HCT116 (cell line): ENCODE measurements around the gene FRY. TPM values are rescaled to one million over a fixed set of nuclear protein-coding genes. Genes with fewer than 3 reads are reported as not detected.

Source experiments
- ATAC-seq: fragments of 200-7000 bp; cut with Tn5 transposase; 2 replicates; pipeline ENCODE4 v1.9.1; 2020; ENCODE audit warnings: mild to moderate bottlenecking, moderate library complexity
- BruUV-seq: library from RNA; stranded (reverse); fragments of 400-500 nt; replicated peaks from 2 replicates; lab custom pipeline; 2021; lab: Mats Ljungman, UMichigan
- CTCF ChIA-PET: fragments of 300-600 bp; sonication (Branson Sonifier 250); formaldehyde crosslinking; loops from one replicate; lab custom pipeline; 2021; ENCODE audit warnings: antibody characterized with exemption; lab: Charles Lee
- POLR2A ChIA-PET: fragments of 300-600, 350-600 bp; sonication (Branson Sonifier 250); formaldehyde crosslinking; loops from one replicate; lab custom pipeline; 2021; ENCODE audit warnings: antibody characterized with exemption; lab: Charles Lee
- RAD21 ChIA-PET, 2 experiments: fragments of 300-600 bp; sonication (Branson Sonifier 250); formaldehyde crosslinking; loops; one replicate each; lab custom pipeline; 2023; ENCODE audit warnings: low total read pairs in 2 of 2; ENCODE audit not compliant: uncharacterized antibody in 2 of 2, unreplicated experiment in 2 of 2, low non-redundant PET in 1 of 2; lab: Charles Lee
- DNase-seq: peaks from one replicate; pipeline ENCODE4 v3.0.0-alpha.2; 2010; ENCODE audit warnings: low read depth, low spot score
- H2AFZ ChIP-seq: fragments of 200-600 bp; shearing (Covaris generic), sonication (generic); 2 replicates; pipeline ENCODE4 v1.6.1; 2017; ENCODE audit warnings: low read depth, mixed run types, mixed read lengths, antibody characterized with exemption, low read length; ENCODE audit not compliant: poor library complexity, severe bottlenecking
- H3K27ac ChIP-seq: 2 replicates; pipeline ENCODE4 v1.5.1; 2012; ENCODE audit warnings: low read depth, low read length
- H3K27me3 ChIP-seq: fragments of 200-600 bp; sonication (generic); 2 replicates; pipeline ENCODE4 v1.6.1; 2016; ENCODE audit warnings: mixed run types, low read length, mixed read lengths; ENCODE audit not compliant: insufficient read depth
- H3K36me3 ChIP-seq, 2 experiments: fragments of 200-500 bp in 1 of 2; fragments of 200-600 bp in 1 of 2; sonication (Bioruptor generic) in 1 of 2; sonication (generic) in 1 of 2; 2 replicates each; pipeline versions ENCODE4 v1.5.1 to v1.6.1; 2014 to 2016; ENCODE audit warnings: low read length in 2 of 2, inconsistent platforms in 1 of 2, mixed read lengths in 1 of 2, mixed run types in 1 of 2; ENCODE audit not compliant: insufficient read depth in 2 of 2, control insufficient read depth in 1 of 2
- H3K4me1 ChIP-seq, 2 experiments: fragments of 200-600 bp in 1 of 2; sonication (generic) in 1 of 2; 2 replicates each; pipeline versions ENCODE4 v1.5.1 to v1.6.1; 2012 to 2017; ENCODE audit warnings: low read length in 2 of 2, inconsistent platforms in 1 of 2, mild to moderate bottlenecking in 1 of 2, mixed read lengths in 1 of 2, mixed run types in 1 of 2, moderate library complexity in 1 of 2; ENCODE audit not compliant: insufficient read depth in 2 of 2, control insufficient read depth in 1 of 2
- H3K4me2 ChIP-seq: fragments of 200-600 bp; sonication (generic); 2 replicates; pipeline ENCODE4 v1.6.1; 2017; ENCODE audit warnings: mixed run types, low read length, mixed read lengths
- H3K4me3 ChIP-seq, 2 experiments: fragments of 200-600 bp in 1 of 2; sonication (generic) in 1 of 2; replicated peaks in 1 of 2; 2 replicates each; pipeline ENCODE4 v1.5.1; 2011 to 2016; ENCODE audit warnings: low read length in 2 of 2, control low read depth in 1 of 2, low read depth in 1 of 2, mild to moderate bottlenecking in 1 of 2, mixed read lengths in 1 of 2, mixed run types in 1 of 2
- H3K79me2 ChIP-seq: fragments of 200-600 bp; sonication (generic); 2 replicates; pipeline ENCODE4 v1.6.1; 2017; ENCODE audit warnings: mild to moderate bottlenecking, mixed run types, low read length, moderate library complexity, mixed read lengths; ENCODE audit not compliant: insufficient read depth
- H3K9ac ChIP-seq: fragments of 200-600 bp; sonication (generic); 2 replicates; pipeline ENCODE4 v1.6.1; 2016; ENCODE audit warnings: low read length, mixed read lengths
- H3K9me2 ChIP-seq: fragments of 200-600 bp; sonication (generic), shearing (Covaris generic); 2 replicates; pipeline ENCODE4 v1.6.1; 2017; ENCODE audit warnings: mixed run types, mild to moderate bottlenecking, moderate library complexity; ENCODE audit not compliant: insufficient read depth
- H3K9me3 ChIP-seq, 2 experiments: fragments of 200-500 bp in 1 of 2; fragments of 200-600 bp in 1 of 2; sonication (Bioruptor generic) in 1 of 2; sonication (generic) in 1 of 2; 2 replicates each; pipeline ENCODE4 v1.6.1; 2014 to 2017; ENCODE audit warnings: low read length in 2 of 2, mixed read lengths in 2 of 2, inconsistent platforms in 1 of 2, low read depth in 1 of 2, mild to moderate bottlenecking in 1 of 2, mixed run types in 1 of 2, moderate library complexity in 1 of 2; ENCODE audit not compliant: control insufficient read depth in 1 of 2, insufficient read depth in 1 of 2
- H4K20me1 ChIP-seq: fragments of 200-600 bp; sonication (generic), shearing (Covaris generic); 2 replicates; pipeline ENCODE4 v1.6.1; 2017; ENCODE audit warnings: mixed run types, mild to moderate bottlenecking, moderate library complexity; ENCODE audit not compliant: insufficient read depth
- ATF3 ChIP-seq: IDR thresholded peaks from 2 replicates; pipeline ENCODE4 v1.6.1; 2012
- EGR1 ChIP-seq: IDR thresholded peaks from 2 replicates; pipeline ENCODE4 v1.6.1; 2012; ENCODE audit warnings: low read depth
- ELF1 ChIP-seq: IDR thresholded peaks from 2 replicates; pipeline ENCODE4 v1.6.1; 2012; ENCODE audit warnings: low read depth, borderline replicate concordance
- EZH2 ChIP-seq: fragments of 200-600 bp; sonication (generic); IDR thresholded peaks from 2 replicates; pipeline ENCODE4 v1.6.1; 2017; ENCODE audit warnings: antibody characterized with exemption, mixed run types
- EZH2phosphoT487 ChIP-seq: fragments of 200-600 bp; IDR thresholded peaks from 2 replicates; pipeline ENCODE4 v1.6.1; 2018; ENCODE audit warnings: antibody characterized with exemption, borderline replicate concordance
- FOSL1 ChIP-seq: IDR thresholded peaks from 2 replicates; pipeline ENCODE4 v1.6.1; 2012; ENCODE audit warnings: low read depth
- JUND ChIP-seq: IDR thresholded peaks from 2 replicates; pipeline ENCODE4 v1.6.1; 2012
- POLR2A ChIP-seq: IDR thresholded peaks from 2 replicates; pipeline ENCODE4 v1.7.0; 2011; ENCODE audit warnings: borderline replicate concordance; ENCODE audit not compliant: insufficient read depth, insufficient read length; ENCODE audit errors: extremely low read depth
- RAD21 ChIP-seq: IDR thresholded peaks from 2 replicates; pipeline ENCODE4 v1.6.1; 2012; ENCODE audit warnings: low read depth, mild to moderate bottlenecking
- SIN3A ChIP-seq: IDR thresholded peaks from 2 replicates; pipeline ENCODE4 v1.6.1; 2012; ENCODE audit warnings: low read depth
- SRF ChIP-seq: IDR thresholded peaks from 2 replicates; pipeline ENCODE4 v1.6.1; 2012; ENCODE audit warnings: low read depth
- ZFX ChIP-seq: fragments of 450-650 bp; IDR thresholded peaks from 2 replicates; pipeline ENCODE4 v1.6.1; 2017
- intact Hi-C: fragments of 100-400 bp; cut with micrococcal nuclease; formaldehyde crosslinking; loops from 2 replicates; pipeline ENCODE4 v1.10.0; 2022
- total RNA-seq: library from RNA; stranded (reverse); gene quantifications from one replicate; pipeline ENCODE4 v1.2.1, GENCODE V29; 2021; ENCODE audit not compliant: unreplicated experiment

FRY gene
- total RNA-seq, 1 experiment from 2014 or later: 1.4 TPM

- BruUV-seq: no TSS peak
- CTCF ChIA-PET: no interaction called here
These were observed 119.2 kb downstream of the FRY start for GRCh38 chr13:32150794-32151193.

GRCh38 chr13:32151240-32151639 lies 119.7 kb downstream of the FRY start:
- Histone ChIP-seq H3K27me3 (no peaks in the 10 kb centered on the region), H3K36me3 (no peaks in the 10 kb centered on the region), H3K79me2 (no peaks in the 10 kb centered on the region), H3K27ac (no peak overlapping the region), H3K9me3 (no peaks in the 10 kb centered on the region), H3K9ac (no peak overlapping the region), H4K20me1 (no peaks in the 10 kb centered on the region), H3K4me1 (no peaks in the 10 kb centered on the region), H3K4me3 (no peak overlapping the region), H3K4me2 (no peak overlapping the region), H3K9me2 (no peaks in the 10 kb centered on the region), H2AFZ (no peak overlapping the region)
- no peak for DNase-seq
- CTCF ChIA-PET: no interaction called here
- no TSS peak for BruUV-seq
- TF ChIP-seq ZFX (no peak), SIN3A (no peak), RAD21 (no peak), ELF1 (no peak), EZH2phosphoT487 (no peak), JUND (no peak), ATF3 (no peak), FOSL1 (no peak), SRF (no peak), EZH2 (no peak), EGR1 (no peak)
- RAD21 ChIA-PET: no interaction called here
- intact Hi-C loops: no loop called here
- ATAC-seq: no peak
- POLR2A ChIA-PET: no interaction called here

More at GRCh38 chr13:32150794-32151193, 119.2 kb downstream of the FRY start:
- no peak for TF ChIP-seq POLR2A
- Histone ChIP-seq H3K9me2 (no peaks in the 10 kb centered on the region), H3K4me1 (no peaks in the 10 kb centered on the region), H3K27me3 (no peaks in the 10 kb centered on the region), H2AFZ (no peak overlapping the region), H3K79me2 (no peaks in the 10 kb centered on the region), H3K9ac (no peak overlapping the region), H3K4me3 (no peak overlapping the region), H4K20me1 (no peaks in the 10 kb centered on the region), H3K36me3 (no peaks in the 10 kb centered on the region), H3K9me3 (no peaks in the 10 kb centered on the region), H3K4me2 (no peak overlapping the region), H3K27ac (no peak overlapping the region)
- no peak for ATAC-seq
- ChIA-PET POLR2A (no interaction called here), RAD21 (no interaction called here)
- DNase-seq: no peak
- intact Hi-C loops: no loop called here
